ENCODE results near the gene ADAMTS16. TPM values are rescaled to one million over a fixed set of nuclear protein-coding genes. Genes with fewer than 3 reads are reported as not detected.

The ADAMTS16 gene
- total and polyA plus RNA-seq, 8 donors = 0.42 to 3.5 (median 2.2) TPM

DNA sequence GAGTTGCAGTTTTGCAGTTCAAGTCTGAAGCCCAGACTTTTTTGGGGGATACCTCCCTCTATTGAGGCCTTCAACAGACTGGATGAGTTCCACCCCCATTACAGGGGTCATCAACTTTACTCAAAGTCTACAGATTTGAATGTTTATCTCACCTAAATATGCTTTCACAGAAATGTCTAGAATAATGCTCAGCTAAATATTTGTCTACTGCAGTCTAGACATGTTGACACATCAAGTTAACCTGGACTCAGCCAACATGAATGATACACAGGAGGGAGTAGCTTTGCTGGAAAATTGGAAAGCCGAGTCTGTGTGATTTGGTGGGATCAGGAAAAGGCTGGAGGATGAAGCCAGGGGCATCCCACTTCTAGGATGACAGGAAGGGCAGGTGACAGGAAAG is 154.3 kb downstream of the ADAMTS16 start:
- no peaks in the 10 kb centered on the region for H3K36me3 ChIP-seq
- FAIRE-seq = no peak

DNA sequence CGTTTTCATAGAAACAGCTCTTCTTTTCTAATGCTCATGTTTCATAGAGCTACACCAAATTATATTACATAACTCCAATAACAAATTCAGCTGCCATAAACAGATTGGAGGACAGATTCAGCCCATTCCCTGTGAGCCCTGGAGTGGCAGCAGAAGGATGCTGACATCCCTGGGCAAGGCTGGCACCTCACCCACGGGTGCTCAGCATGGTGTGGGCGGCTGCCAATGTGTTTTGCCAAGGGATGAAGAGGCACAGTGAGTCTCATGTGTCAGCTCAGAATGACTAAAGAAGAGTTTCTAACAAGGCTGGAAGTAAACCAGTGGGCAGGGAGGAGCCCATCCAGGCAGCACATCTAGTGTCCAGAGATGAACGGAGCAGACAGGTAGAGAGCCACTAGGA is 155.2 kb downstream of the ADAMTS16 start:
- no peak overlapping the region for H3K4me3 ChIP-seq
- H3K9me3 ChIP-seq = no peaks in the 10 kb centered on the region
- H3K4me1 ChIP-seq = no peaks in the 10 kb centered on the region
- no peak for ATAC-seq
- no peak for DNase-seq
- no peak overlapping the region for H3K27ac ChIP-seq
- H3K36me3 ChIP-seq = no peaks in the 10 kb centered on the region
- intact Hi-C loops (cut with DNase I) = no loop called here
- no peak for FAIRE-seq
- TF ChIP-seq, protein P1, sequence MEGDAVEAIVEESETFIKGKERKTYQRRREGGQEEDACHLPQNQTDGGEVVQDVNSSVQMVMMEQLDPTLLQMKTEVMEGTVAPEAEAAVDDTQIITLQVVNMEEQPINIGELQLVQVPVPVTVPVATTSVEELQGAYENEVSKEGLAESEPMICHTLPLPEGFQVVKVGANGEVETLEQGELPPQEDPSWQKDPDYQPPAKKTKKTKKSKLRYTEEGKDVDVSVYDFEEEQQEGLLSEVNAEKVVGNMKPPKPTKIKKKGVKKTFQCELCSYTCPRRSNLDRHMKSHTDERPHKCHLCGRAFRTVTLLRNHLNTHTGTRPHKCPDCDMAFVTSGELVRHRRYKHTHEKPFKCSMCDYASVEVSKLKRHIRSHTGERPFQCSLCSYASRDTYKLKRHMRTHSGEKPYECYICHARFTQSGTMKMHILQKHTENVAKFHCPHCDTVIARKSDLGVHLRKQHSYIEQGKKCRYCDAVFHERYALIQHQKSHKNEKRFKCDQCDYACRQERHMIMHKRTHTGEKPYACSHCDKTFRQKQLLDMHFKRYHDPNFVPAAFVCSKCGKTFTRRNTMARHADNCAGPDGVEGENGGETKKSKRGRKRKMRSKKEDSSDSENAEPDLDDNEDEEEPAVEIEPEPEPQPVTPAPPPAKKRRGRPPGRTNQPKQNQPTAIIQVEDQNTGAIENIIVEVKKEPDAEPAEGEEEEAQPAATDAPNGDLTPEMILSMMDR (IDR thresholded peaks at IDR 0.05) = no peak
- WGBS, 2 donors = 60 to 75% methylated on average over 4 of the region's 4 CpGs
- no peaks in the 10 kb centered on the region for H3K27me3 ChIP-seq

More for the DNA sequence above, 154.3 kb downstream of the ADAMTS16 start:
- TF ChIP-seq, protein P1 (IDR thresholded peaks at IDR 0.05) = no peak
- no peaks in the 10 kb centered on the region for H3K27me3 ChIP-seq
- H3K4me3 ChIP-seq = no peak overlapping the region
- no peak overlapping the region for H3K27ac ChIP-seq
- no peaks in the 10 kb centered on the region for H3K4me1 ChIP-seq
- DNase-seq (no peak), ATAC-seq (no peak)
- H3K9me3 ChIP-seq = no peaks in the 10 kb centered on the region
- intact Hi-C loops (cut with DNase I) = no loop called here
- 79 to 87% methylated on average over 1 of the region's 1 CpG for WGBS, 2 donors

DNA sequence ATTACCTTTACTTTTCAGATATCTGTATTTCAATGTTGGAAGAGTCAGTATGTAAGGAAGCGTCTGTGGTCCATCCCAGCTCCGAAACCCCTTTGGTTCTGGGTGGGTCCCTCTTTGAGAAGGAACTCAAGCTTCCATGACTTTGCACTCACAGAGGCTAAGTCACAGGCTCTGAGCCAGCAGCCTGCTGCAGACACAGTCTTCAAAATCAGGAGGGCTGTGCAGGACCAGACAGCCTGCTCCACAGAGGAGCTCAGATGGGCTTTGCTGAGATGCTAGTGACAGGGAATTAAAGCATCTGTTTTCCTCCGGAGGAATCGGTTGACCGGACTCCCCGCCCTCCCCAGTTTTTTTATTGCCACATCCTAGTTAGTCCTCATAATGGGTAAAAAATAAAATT is 155.9 kb downstream of the ADAMTS16 start:
- no peak overlapping the region for H3K27ac ChIP-seq
- H3K4me3 ChIP-seq = no peak overlapping the region
- TF ChIP-seq, protein P1 (IDR thresholded peaks at IDR 0.05) = no peak
- no peaks in the 10 kb centered on the region for H3K36me3 ChIP-seq
- 75 to 86% methylated on average over 6 of the region's 6 CpGs for WGBS, 2 donors
- intact Hi-C loops (cut with DNase I) = no loop called here
- no peaks in the 10 kb centered on the region for H3K4me1 ChIP-seq
- FAIRE-seq = no peak
- DNase-seq = no peak
- ATAC-seq = no peak
- H3K27me3 ChIP-seq = no peaks in the 10 kb centered on the region
- no peaks in the 10 kb centered on the region for H3K9me3 ChIP-seq

DNA sequence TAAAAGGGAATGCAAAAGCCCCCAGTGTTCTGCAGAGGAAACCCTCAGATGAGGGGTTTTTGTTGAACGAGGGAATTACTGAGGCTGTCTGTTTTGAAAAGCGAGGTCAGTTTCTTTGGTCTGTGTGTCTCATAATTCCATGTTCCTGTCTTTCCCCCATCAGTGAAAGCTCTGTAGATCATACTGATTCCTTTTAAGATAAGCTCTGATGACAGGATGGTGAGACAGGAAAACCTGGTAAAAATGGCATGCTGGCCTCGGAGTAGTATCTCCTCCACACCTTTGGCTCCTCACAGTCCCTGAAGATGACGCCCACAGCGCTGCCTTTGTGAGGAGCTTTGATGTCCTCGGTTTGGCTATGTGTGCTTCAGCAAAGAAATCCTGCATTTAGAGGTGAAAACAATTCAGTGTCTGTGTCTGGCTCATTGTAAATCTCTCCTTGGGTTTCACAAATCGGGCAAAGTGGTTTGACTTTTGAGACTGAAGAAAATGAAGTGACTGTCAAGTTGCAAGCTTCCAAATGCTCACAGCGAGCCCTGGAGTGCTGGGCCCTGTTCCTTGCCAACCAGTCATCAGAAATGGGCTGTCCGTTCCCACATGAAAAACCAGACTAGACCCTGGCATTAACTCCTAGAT is 157.4 kb downstream of the ADAMTS16 start:
- no peak overlapping the region for H3K4me3 ChIP-seq
- TF ChIP-seq, protein P1 (IDR thresholded peaks at IDR 0.05) = no peak
- no peaks in the 10 kb centered on the region for H3K9me3 ChIP-seq
- 54 to 62% methylated on average over 9 of the region's 9 CpGs for WGBS, 2 donors
- FAIRE-seq (no peak), ATAC-seq (no peak), DNase-seq (no peak)
- intact Hi-C loops (cut with DNase I) = no loop called here
- H3K27me3 ChIP-seq = no peaks in the 10 kb centered on the region
- no peak overlapping the region for H3K27ac ChIP-seq
- H3K4me1 ChIP-seq = no peaks in the 10 kb centered on the region
- no peaks in the 10 kb centered on the region for H3K36me3 ChIP-seq

DNA sequence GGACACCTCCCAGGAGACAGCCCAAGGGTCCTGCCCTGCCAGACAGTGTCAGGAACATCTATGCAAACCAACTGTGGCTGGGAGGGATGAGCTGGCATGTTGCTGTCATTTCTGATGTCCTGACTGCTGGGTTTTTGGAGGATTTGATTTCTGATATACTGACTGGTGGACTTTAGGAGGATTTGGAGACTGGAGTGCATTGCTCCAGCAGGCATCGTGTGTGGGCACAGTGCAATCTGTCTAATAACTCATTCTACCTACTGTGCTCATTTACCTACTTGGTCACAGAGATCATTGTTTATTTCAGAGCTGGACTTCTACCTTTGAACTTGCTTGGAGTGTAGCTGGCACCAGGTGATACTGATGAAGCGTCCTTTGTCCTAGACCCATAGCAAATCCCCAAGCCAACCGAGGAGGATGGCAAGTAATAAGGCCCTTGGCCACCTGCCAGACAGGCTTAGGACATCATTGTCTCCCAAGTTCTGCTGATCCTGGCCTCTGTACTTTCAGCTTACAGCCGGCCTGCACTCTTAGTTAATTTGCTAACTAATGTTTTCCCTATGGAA is 158.0 kb downstream of the ADAMTS16 start:
- TF ChIP-seq, protein P1 (IDR thresholded peaks at IDR 0.05) = no peak
- DNase-seq = no peak
- intact Hi-C loops (cut with DNase I) = no loop called here
- no peak for ATAC-seq
- Histone ChIP-seq H3K9me3 (no peaks in the 10 kb centered on the region), H3K4me3 (no peak overlapping the region), H3K27me3 (no peaks in the 10 kb centered on the region), H3K27ac (no peak overlapping the region), H3K36me3 (no peaks in the 10 kb centered on the region), H3K4me1 (no peaks in the 10 kb centered on the region)
- WGBS, 2 donors = 34 to 48% methylated on average over 4 of the region's 4 CpGs
- FAIRE-seq = no peak
